Erythroblast (primary cell): ENCODE data around the gene SLIT1.

Source experiments
- GATA1 ChIP-seq: IDR thresholded peaks from 2 replicates; pipeline ENCODE4 v1.6.1; 2011; ENCODE audit warnings: low read depth, mild to moderate bottlenecking, control low read depth, low read length, moderate library complexity
- POLR2A ChIP-seq: IDR thresholded peaks from 2 replicates; pipeline ENCODE4 v1.6.1; 2011; ENCODE audit warnings: mild to moderate bottlenecking, low read length

DNA sequence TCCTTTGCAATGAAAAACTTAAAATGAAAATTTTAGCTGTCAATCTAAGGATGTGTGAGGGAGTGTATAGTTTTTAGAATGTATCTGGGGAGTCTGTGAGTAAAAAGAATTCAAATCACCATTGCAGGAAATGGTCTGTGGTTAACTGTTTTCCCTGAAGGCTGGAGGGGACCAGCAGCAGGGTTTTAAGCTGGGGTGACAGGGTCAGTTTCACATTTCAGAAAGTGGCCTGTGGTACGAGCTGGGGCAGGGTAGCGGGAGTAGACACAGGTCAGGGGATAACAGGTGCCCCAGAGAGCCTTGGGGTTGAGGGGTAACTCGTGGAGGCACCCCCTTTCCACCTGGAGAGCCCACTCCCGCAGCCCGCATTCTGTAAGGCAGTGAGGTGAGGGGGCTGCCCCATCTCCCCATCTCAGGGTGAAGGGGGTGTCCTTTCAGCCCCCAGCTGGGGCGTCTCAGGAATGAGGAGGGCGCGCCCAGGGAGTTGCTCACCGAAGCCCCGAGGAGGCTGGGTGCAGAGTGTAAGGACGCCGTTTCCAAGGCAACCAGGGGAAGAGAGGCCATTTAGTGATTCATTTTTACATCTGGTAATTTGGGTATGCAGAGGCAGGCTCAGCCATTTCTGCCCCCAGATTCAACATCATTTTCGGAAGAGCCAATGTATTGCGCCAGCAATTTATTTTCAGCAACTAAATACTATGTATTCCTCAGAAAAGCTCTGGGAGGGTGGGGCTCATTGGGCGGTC, 168.9 kb downstream of the SLIT1 start:
- TF ChIP-seq POLR2A (no peak), GATA1 (no peak)
